PC-9 (cell line): ENCODE data around the gene CCDC124.

ENCODE experiments used
- EZH2 ChIP-seq: fragments of 200-600 bp; sonication (generic); IDR thresholded peaks from 2 replicates; pipeline ENCODE4 v1.8.0; 2017; ENCODE audit warnings: antibody characterized with exemption, low read depth
- TF ChIP-seq, protein P1 (sequence below): fragments of 200-600 bp; sonication (generic); conservative IDR thresholded peaks from 2 replicates; pipeline ENCODE4 v1.6.1; 2017; ENCODE audit warnings: mixed run types, antibody characterized with exemption, mild to moderate bottlenecking, moderate library complexity

DNA sequence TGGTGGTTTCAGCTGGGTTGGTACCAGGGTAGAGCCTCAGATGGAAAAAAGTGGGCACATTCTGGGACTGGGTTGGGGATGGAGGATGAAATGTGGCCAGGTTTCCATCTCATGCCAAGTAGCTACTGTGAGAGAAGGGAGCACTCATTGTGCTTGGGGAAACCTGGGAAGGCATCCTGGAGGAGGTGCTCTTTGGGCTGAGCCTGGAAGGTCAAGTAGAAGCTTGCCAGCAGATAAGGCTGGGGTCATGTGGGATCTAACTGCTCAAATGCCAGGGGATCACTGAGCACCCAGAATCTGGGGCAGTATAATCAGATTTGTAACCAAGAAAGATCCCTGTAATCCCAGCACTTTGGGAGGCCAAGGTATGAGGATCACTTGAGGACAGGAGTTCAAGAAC, 25.1 kb downstream of the CCDC124 start:
- TF ChIP-seq, protein P1, sequence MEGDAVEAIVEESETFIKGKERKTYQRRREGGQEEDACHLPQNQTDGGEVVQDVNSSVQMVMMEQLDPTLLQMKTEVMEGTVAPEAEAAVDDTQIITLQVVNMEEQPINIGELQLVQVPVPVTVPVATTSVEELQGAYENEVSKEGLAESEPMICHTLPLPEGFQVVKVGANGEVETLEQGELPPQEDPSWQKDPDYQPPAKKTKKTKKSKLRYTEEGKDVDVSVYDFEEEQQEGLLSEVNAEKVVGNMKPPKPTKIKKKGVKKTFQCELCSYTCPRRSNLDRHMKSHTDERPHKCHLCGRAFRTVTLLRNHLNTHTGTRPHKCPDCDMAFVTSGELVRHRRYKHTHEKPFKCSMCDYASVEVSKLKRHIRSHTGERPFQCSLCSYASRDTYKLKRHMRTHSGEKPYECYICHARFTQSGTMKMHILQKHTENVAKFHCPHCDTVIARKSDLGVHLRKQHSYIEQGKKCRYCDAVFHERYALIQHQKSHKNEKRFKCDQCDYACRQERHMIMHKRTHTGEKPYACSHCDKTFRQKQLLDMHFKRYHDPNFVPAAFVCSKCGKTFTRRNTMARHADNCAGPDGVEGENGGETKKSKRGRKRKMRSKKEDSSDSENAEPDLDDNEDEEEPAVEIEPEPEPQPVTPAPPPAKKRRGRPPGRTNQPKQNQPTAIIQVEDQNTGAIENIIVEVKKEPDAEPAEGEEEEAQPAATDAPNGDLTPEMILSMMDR: no peak
- TF ChIP-seq EZH2: no peak
